GDM1 (cell line): ENCODE results near the gene LILRB1.
A peak's percentile ranks its signal among the peaks of the same experiment; 100 is the strongest.
"Not testable (repeated sequence)": the region's sequence is repeated elsewhere in the genome, so short reads cannot be mapped to it uniquely, and the experiment has no call there.

Experiments used
- DNase-seq: peaks from one replicate; lab custom pipeline; 2025; lab: John Stamatoyannopoulos, UW

Gene LILRB1

GRCh38 chr19:54661846-54662481, 31.7 kb downstream of the LILRB1 start:
- DNase-seq = no peak

- no peak for DNase-seq
Measured at GRCh38 chr19:54662730-54663129, 32.4 kb downstream of the LILRB1 start, which contains the start of gene LILRB4. LILRB4 (plus strand) TSS chr19:54662985; CDS start chr19:54663034, 49 bp downstream.

- DNase-seq = no peak
Measured at GRCh38 chr19:54665530-54665929, 35.2 kb downstream of the LILRB1 start.

- no peak for DNase-seq
Measured at GRCh38 chr19:54667217-54667616, 36.9 kb downstream of the LILRB1 start.

- DNase-seq = no peak
Measured at GRCh38 chr19:54668353-54668752, 38.1 kb downstream of the LILRB1 start.

- no peak for DNase-seq
Measured at GRCh38 chr19:54670576-54671357, 40.5 kb downstream of the LILRB1 start.

- no peak for DNase-seq
Measured at GRCh38 chr19:54673222-54673621, 42.9 kb downstream of the LILRB1 start.

- no peak for DNase-seq
Measured at GRCh38 chr19:54674021-54674617, 43.8 kb downstream of the LILRB1 start.

- DNase-seq = peak; percentile 16
Measured at GRCh38 chr19:54676210-54676834, 46.0 kb downstream of the LILRB1 start.

- DNase-seq = no peak
Measured at GRCh38 chr19:54677217-54677616, 46.9 kb downstream of the LILRB1 start.

- DNase-seq = not testable (repeated sequence)
Measured at GRCh38 chr19:54681596-54681995, 51.3 kb downstream of the LILRB1 start.

- no peak for DNase-seq
Measured at GRCh38 chr19:54682306-54682856, 52.1 kb downstream of the LILRB1 start.

- DNase-seq = peak; percentile 42
Measured at GRCh38 chr19:54684527-54684926, 54.2 kb downstream of the LILRB1 start.
